SK-N-SH (cell line): ENCODE data around the gene DDX21. TPM values are rescaled to one million over a fixed set of nuclear protein-coding genes. Genes with fewer than 3 reads are reported as not detected.

ENCODE experiments used
- EZH2phosphoT487 ChIP-seq: fragments of 200-600 bp; sonication (generic); IDR thresholded peaks from 2 replicates; pipeline ENCODE4 v1.6.1; 2017; ENCODE audit warnings: low read depth, mixed run types, mild to moderate bottlenecking, antibody characterized with exemption, moderate library complexity, borderline replicate concordance
- RAD21 ChIP-seq: IDR thresholded peaks from 2 replicates; pipeline ENCODE4 v1.6.1; 2012; ENCODE audit warnings: mild to moderate bottlenecking, low read length
- RFX5 ChIP-seq: IDR thresholded peaks from 2 replicates; pipeline ENCODE4 v1.6.1; 2012; ENCODE audit warnings: mild to moderate bottlenecking, improper control_type of control experiment, low read length
- RXRA ChIP-seq: IDR thresholded peaks from 2 replicates; pipeline ENCODE4 v1.4.0; 2012; ENCODE audit warnings: low read depth, mild to moderate bottlenecking, borderline replicate concordance
- SMC3 ChIP-seq: IDR thresholded peaks from 2 replicates; pipeline ENCODE4 v1.6.1; 2012; ENCODE audit warnings: low read depth, low read length, improper control_type of control experiment
- TAF1 ChIP-seq: IDR thresholded peaks from 2 replicates; pipeline ENCODE4 v1.6.1; 2012; ENCODE audit warnings: low read depth, mild to moderate bottlenecking, low read length, moderate library complexity, borderline replicate concordance
- TCF12 ChIP-seq: IDR thresholded peaks from 2 replicates; pipeline ENCODE4 v1.4.0; 2012
- polyA plus RNA-seq, 3 experiments: library from polyadenylated mRNA; depleted of rRNA; stranded (reverse); fragments of >200 nt; gene quantifications; 2 replicates each; pipeline ENCODE4 v1.2.3, GENCODE V29; 2012
- small RNA-seq, 7 experiments: library from RNA; depleted of rRNA; stranded (forward); fragments of <200 nt; gene quantifications; one replicate each; pipeline ENCODE3, GENCODE V24; 2012
- TF ChIP-seq, protein P1 (sequence below): IDR thresholded peaks from 2 replicates; pipeline ENCODE4 v1.6.1; 2012; ENCODE audit warnings: mild to moderate bottlenecking, low read depth, low read length, moderate library complexity
- TF ChIP-seq, protein P2 (sequence below): IDR thresholded peaks from 2 replicates; pipeline ENCODE4 v1.4.0; 2012; ENCODE audit warnings: low read depth

The DDX21 gene
- polyA plus RNA-seq, 1 of the 3 experiments (the other 2 are of a cell fraction), result 40.1 TPM

DNA sequence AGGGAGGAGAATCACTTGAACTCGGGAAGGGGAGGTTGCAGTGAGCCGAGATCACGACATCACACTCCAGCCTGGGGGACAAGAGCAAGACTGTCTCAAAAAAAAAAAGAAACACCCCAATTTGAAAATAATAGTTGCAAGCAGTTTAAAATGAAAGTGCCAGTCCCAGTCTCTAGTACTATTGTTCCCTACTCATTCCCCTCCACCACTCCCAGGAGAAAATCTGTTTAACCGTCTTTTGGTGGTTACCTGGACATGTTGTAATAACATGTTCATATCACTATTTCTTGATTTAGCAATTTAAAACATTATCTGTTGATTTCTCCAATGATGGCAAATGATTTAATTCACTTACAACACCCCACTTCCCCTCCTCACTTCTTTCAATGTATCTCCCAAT, 77.3 kb downstream of the DDX21 start (continued):
- TF ChIP-seq, protein P1, sequence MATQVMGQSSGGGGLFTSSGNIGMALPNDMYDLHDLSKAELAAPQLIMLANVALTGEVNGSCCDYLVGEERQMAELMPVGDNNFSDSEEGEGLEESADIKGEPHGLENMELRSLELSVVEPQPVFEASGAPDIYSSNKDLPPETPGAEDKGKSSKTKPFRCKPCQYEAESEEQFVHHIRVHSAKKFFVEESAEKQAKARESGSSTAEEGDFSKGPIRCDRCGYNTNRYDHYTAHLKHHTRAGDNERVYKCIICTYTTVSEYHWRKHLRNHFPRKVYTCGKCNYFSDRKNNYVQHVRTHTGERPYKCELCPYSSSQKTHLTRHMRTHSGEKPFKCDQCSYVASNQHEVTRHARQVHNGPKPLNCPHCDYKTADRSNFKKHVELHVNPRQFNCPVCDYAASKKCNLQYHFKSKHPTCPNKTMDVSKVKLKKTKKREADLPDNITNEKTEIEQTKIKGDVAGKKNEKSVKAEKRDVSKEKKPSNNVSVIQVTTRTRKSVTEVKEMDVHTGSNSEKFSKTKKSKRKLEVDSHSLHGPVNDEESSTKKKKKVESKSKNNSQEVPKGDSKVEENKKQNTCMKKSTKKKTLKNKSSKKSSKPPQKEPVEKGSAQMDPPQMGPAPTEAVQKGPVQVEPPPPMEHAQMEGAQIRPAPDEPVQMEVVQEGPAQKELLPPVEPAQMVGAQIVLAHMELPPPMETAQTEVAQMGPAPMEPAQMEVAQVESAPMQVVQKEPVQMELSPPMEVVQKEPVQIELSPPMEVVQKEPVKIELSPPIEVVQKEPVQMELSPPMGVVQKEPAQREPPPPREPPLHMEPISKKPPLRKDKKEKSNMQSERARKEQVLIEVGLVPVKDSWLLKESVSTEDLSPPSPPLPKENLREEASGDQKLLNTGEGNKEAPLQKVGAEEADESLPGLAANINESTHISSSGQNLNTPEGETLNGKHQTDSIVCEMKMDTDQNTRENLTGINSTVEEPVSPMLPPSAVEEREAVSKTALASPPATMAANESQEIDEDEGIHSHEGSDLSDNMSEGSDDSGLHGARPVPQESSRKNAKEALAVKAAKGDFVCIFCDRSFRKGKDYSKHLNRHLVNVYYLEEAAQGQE, result no peak
- no peak for TF ChIP-seq RAD21
- no peak for TF ChIP-seq SMC3
- no peak for TF ChIP-seq RFX5
- TF ChIP-seq RXRA, result no peak
- TF ChIP-seq TCF12, result no peak
- TF ChIP-seq, protein P2, sequence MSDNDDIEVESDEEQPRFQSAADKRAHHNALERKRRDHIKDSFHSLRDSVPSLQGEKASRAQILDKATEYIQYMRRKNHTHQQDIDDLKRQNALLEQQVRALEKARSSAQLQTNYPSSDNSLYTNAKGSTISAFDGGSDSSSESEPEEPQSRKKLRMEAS, result no peak
- no peak for TF ChIP-seq TAF1
- no peak for TF ChIP-seq EZH2phosphoT487

Small RNA genes lying within 50 kb of the gene (small RNA-seq; reads per million reads assigned to genes)
- 0 reads per million in 7 experiments for gene RNU6-571P

Other genes starting within 250 kb of the DDX21 start
- 25.7 and 27.5 TPM in 2 replicates for gene CCAR1, start 234.9 kb upstream of the DDX21 start, polyA plus RNA-seq (2012; rRNA removed)
- gene STOX1, start 128.6 kb upstream of the DDX21 start, polyA plus RNA-seq (2012; rRNA removed), result 0.13 and 0.21 TPM in 2 replicates
- gene DDX50, start 54.9 kb upstream of the DDX21 start, polyA plus RNA-seq (2012; rRNA removed), result 33.5 and 40.7 TPM in 2 replicates
- 16.9 and 18.3 TPM in 2 replicates for gene KIFBP, start 32.6 kb downstream of the DDX21 start, polyA plus RNA-seq (2012; rRNA removed)
- gene SRGN, start 131.9 kb downstream of the DDX21 start, polyA plus RNA-seq (2012; rRNA removed), result 0.06 and 0.10 TPM in 2 replicates
- gene VPS26A, start 168.0 kb downstream of the DDX21 start, polyA plus RNA-seq (2012; rRNA removed), result 10.6 and 12.9 TPM in 2 replicates
- gene SUPV3L1, start 224.1 kb downstream of the DDX21 start, polyA plus RNA-seq (2012; rRNA removed), result 19.8 and 26.7 TPM in 2 replicates